ENCODE measurements around the gene UPF1.
A peak's percentile ranks its signal among the peaks of the same experiment; 100 is the strongest.
"Not testable (repeated sequence)": the region's sequence is repeated elsewhere in the genome, so short reads cannot be mapped to it uniquely, and the experiment has no call there.

UPF1 gene

DNA sequence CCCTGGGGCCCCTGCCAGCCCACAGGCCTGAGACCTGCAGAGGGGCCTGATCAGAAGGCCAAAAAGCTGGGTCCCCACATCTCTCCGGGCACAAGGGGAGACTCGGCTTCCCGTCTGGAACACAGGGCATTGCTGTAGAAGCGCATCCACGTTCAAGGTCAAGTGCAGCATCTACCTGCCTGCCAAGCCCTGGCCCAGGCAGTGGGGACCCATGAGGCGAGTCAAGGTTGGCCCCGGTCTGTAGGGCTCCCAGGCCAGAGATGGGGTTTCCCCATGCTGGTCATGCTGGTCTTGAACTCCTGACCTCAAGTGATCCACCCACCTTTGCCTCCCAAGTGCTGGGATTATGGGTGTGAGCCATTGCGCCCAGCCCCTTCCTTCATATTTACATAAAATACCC is 27.1 kb upstream of the UPF1 start:
- no peak overlapping the region for H3K4me3 ChIP-seq (ENCODE audit: control insufficient read depth, low read depth, low read length)
- no peak for DNase-seq (ENCODE audit: low read depth)
- TF ChIP-seq, protein P1, sequence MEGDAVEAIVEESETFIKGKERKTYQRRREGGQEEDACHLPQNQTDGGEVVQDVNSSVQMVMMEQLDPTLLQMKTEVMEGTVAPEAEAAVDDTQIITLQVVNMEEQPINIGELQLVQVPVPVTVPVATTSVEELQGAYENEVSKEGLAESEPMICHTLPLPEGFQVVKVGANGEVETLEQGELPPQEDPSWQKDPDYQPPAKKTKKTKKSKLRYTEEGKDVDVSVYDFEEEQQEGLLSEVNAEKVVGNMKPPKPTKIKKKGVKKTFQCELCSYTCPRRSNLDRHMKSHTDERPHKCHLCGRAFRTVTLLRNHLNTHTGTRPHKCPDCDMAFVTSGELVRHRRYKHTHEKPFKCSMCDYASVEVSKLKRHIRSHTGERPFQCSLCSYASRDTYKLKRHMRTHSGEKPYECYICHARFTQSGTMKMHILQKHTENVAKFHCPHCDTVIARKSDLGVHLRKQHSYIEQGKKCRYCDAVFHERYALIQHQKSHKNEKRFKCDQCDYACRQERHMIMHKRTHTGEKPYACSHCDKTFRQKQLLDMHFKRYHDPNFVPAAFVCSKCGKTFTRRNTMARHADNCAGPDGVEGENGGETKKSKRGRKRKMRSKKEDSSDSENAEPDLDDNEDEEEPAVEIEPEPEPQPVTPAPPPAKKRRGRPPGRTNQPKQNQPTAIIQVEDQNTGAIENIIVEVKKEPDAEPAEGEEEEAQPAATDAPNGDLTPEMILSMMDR (IDR thresholded peaks at IDR 0.05; ENCODE audit: control insufficient read depth, insufficient read depth, low read depth, low read length, missing control alignments) = no peak

DNA sequence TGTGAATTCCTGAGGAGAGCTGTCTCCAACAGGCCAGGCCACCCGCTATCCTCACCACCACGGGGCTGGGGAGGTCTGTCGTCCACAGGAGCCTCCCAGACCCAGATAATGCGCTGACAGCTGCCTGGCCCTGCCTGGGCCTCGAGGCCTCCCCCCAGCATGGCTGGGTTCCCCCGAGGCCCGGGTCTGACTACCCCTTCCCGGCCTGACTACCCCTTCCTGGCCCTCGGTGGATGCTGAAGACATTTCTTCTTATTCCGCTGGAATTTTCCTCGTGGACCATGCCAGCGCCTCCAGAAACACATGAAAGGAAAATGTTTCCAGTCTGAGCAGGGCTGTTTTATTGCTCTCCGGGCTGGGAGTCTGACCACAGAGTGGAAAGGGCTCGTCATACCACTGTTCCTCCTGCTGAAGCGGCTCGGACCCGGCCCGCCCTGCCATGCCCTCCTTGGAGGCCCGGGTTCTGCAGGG is 23.9 kb upstream of the UPF1 start:
- TF ChIP-seq, protein P1 (IDR thresholded peaks at IDR 0.05; ENCODE audit: control insufficient read depth, insufficient read depth, low read depth, low read length, missing control alignments) = no peak
- no peak overlapping the region for H3K4me3 ChIP-seq (ENCODE audit: control insufficient read depth, low read depth, low read length)
- peak; percentile 60 for DNase-seq (ENCODE audit: low read depth)

DNA sequence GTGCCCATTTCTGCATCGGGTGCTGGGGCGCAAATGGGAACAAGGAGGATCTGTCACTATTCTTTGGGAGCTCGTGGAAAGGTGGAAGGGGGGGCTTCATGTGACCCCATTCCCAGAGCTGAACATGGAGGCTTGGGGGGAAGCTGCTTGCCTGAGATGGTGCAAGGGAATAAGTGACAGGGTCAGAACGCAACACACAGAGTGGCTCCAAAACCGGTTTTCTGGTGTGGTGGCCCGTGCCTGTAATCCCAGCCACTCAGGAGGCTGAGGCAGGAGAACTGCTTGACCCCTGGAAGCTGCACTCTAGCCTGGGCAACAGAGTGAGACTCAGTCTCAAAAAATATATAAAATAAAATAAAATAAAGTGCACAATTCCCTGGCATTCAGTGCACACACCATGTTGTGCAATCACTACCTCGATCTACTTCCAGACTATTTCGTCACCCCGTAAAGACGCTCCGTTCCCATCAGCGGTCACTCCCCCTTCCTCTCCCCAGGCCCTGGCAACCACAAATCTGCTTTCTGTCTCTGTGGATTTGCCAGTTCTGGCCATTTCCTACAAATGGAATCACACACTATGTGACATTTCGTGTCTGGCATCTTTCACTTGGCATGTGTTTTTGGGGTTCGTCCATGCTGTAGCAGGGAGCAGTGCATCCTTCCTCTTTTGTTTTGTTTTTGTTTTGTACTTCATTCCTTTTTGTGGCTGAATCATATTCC is 22.4 kb upstream of the UPF1 start:
- H3K4me3 ChIP-seq (ENCODE audit: control insufficient read depth, low read depth, low read length) = no peak overlapping the region; the same call in 1 of the 2 replicates
- TF ChIP-seq, protein P1 (IDR thresholded peaks at IDR 0.05; ENCODE audit: control insufficient read depth, insufficient read depth, low read depth, low read length, missing control alignments) = no peak
- DNase-seq (ENCODE audit: low read depth) = peak; percentile 82

DNA sequence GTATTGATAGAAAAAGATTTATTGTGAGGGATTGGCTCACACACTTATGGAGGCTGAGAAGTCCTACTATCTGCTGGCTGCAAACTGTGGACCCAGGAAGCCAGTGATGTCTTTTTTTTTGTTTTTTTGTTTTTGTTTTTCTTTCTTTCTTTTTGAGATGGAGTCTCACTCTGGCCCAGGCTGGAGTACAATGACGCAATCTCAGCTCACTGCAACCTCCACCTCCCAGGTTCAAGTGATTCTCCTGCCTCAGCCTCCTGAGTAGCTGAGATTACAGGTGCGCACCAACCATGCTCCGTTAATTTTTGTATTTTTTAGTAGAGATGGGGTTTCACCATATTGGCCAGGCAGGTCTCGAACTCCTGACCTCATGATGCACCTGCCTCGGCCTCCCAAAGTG is 20.1 kb upstream of the UPF1 start:
- H3K4me3 ChIP-seq (ENCODE audit: control insufficient read depth, low read depth, low read length) = not testable (repeated sequence)

DNA sequence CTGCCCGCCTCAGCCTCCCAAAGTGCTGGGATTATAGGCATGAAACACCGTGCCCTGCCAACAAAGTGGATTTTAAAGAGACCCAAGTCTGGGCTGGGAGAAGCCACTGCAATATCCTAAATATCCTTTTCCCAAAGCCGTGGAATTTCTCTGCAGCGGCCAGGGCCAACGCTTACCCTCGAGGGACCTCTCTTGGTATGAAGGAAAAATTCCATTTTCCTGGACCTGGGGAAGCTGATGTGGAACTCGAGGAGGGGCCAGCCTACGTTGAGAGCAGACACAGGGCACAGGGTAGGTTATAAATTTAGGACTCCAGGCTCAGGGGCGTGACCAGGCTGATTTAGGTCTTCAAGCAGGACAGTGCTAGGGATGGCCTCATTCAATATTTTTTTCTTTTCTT is 17.7 kb upstream of the UPF1 start:
- no peak for DNase-seq (ENCODE audit: low read depth)
- no peak overlapping the region for H3K4me3 ChIP-seq (ENCODE audit: control insufficient read depth, low read depth, low read length)
- TF ChIP-seq, protein P1 (IDR thresholded peaks at IDR 0.05; ENCODE audit: control insufficient read depth, insufficient read depth, low read depth, low read length, missing control alignments) = peak; percentile 50

More for the DNA sequence above, 20.1 kb upstream of the UPF1 start:
- DNase-seq (ENCODE audit: low read depth) = not testable (repeated sequence)

DNA sequence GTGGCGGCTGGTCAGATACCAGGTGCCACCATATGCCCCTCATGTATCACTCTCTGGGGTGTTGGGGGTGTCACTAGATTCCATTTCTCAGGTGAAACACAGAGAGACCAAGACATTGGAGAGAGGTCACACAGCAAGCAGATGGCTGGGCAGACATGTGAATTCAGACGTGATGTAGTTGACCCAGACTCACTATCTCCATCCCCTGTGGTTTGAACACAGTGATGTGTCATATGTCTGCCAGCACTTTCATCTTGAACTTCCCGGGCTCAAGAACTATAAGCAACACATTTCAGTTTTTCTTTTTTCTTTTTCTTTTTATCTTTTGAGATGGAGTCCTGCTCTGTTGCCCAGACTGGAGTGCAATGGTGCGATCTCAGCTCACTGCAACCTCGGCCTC is 16.1 kb upstream of the UPF1 start:
- TF ChIP-seq, protein P1 (IDR thresholded peaks at IDR 0.05; ENCODE audit: control insufficient read depth, insufficient read depth, low read depth, low read length, missing control alignments) = no peak
- H3K4me3 ChIP-seq (ENCODE audit: control insufficient read depth, low read depth, low read length) = no peak overlapping the region
- DNase-seq (ENCODE audit: low read depth) = no peak

DNA sequence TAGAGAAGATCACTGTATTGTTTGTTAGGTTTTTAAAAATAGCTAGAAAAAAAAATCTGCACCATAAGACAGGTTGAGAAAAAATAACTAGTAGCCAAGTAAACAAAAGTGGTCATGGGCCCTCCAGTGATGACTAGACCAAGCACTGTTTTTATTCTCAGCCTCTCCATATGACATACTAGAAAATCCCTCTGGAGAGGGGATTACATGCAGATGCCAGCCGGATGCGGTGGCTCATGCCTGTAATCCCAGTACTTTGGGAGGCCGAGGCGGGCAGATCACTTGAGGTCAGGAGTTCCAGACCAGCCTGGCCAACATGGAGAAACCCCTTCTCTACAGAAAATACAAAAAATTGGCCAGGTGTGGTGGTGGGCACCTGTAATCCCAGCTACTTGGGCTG is 15.1 kb upstream of the UPF1 start:
- H3K4me3 ChIP-seq (ENCODE audit: control insufficient read depth, low read depth, low read length); DNase-seq (ENCODE audit: low read depth): not testable (repeated sequence)

DNA sequence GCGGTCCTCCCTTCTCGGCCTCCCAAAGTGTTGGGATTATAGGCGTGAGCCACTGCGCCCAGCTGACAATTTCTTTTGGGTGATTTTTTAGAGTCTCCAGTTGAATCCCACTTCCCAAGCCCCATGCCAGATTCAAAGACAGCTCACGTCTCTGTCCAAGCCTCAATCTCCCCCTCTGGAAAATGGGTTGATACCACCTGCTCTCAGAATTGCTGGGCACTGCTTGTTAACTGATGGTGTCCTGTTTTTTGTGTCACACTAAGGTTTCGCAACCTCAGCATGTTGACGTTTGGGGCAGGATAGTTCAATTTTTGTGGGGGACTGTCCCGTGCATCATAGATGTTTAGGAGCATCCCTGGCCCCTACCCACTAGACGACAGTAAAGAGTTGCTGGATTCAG is 14.2 kb upstream of the UPF1 start:
- TF ChIP-seq, protein P1 (IDR thresholded peaks at IDR 0.05; ENCODE audit: control insufficient read depth, insufficient read depth, low read depth, low read length, missing control alignments) = no peak
- no peak overlapping the region for H3K4me3 ChIP-seq (ENCODE audit: control insufficient read depth, low read depth, low read length)
- no peak for DNase-seq (ENCODE audit: low read depth)

Data from AG09309 (cell line).